Amniotic stem cell (primary cell): ENCODE results near the gene CAMKMT.
A peak's percentile ranks its signal among the peaks of the same experiment; 100 is the strongest.
"Not testable (repeated sequence)": the region's sequence is repeated elsewhere in the genome, so short reads cannot be mapped to it uniquely, and the experiment has no call there.

ENCODE experiments used
- DNase-seq: peaks from one replicate; lab custom pipeline; 2025; lab: John Stamatoyannopoulos, UW

Gene CAMKMT

DNA sequence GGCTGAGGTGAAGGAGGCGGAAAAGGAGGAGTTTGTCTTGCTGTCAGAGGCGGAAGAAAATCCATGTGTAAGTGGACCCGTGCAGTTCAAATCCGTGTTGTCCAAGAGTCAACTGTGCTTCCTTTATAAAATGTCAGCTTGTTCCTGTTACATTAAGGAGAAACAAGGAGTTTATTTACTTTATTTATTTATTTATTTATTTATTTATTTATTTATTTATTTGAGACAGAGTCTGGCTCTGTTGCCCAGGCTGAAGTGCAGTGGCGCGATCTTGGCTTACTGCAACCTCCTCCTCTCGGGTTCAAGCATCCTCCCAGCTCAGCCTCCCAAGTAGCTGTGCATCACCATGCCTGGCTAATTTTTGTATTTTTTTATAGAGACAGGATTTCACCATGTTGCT is 143.9 kb downstream of the CAMKMT start:
- DNase-seq = not testable (repeated sequence)

DNA sequence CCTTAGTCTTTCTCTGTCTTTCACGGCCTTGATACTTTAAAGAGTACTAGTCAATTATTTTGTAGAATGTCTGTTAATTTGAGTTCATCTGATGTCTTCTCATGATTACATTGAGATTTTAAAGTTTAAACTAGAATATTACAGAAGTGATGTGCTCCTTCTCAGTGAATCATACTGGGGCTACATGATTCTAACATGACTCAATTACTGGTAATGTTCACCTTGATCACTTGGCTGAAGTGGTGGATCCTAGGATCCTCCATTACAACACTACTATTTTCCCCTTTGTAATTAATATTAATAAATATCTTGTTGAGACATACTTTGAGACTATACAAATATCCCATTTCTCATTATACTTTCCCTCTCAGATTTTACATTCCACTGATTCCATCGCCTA is 148.5 kb downstream of the CAMKMT start:
- no peak for DNase-seq

DNA sequence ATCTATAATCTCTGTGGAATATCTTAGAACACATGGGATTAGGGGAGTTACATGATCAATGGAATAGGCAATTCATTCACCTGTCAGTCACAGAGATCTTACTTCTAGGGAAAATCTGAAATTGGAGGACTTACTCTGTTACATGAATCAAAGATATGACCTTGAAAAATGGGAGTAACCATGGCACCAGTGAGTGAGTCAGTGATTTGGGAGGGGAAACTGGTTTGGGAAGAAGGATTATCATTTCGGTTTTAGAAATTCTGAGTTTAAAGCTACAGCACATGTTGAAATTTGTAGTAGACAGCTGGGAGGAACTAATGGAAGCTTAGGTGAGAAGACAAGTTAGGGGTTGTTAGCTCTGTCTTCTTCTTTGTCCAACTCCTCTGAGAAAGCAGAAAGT is 153.7 kb downstream of the CAMKMT start:
- DNase-seq = no peak

DNA sequence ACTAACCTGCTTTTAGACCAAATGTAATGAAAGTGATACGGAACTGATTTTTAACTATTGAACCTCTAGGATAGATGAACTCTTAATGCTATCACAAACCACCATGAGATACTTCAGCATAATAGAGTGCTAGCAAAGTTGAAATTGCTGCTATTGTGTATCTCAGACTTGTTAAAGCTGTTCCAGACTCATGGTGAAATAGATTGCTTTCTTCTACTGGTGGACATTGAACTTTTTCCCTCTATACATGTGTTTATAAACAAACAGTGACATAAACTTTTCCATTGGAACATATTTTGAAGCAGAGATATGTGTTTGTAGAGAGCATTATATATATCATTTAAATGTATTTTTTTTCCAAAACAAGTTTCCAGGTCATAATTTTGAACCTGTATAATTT is 157.3 kb downstream of the CAMKMT start:
- DNase-seq = no peak

DNA sequence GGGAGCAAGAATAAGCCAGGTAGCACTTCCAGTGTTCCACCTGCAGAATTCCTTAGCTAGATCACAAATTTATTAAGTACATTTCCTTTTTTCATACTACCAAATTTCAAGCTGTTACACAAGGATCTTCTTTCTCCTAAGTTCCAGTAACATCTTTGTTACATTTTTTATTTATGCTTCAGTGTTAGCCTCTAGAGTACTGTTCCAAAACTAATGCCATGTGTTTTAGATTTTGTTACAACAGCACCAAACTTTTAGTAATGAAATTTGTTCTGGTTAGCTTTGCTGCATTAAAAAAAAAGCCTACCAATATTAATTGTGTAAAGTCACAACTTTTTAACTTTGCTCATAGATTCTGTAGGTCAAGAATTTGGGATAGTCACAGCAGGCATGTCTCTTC is 161.1 kb downstream of the CAMKMT start:
- DNase-seq = no peak

DNA sequence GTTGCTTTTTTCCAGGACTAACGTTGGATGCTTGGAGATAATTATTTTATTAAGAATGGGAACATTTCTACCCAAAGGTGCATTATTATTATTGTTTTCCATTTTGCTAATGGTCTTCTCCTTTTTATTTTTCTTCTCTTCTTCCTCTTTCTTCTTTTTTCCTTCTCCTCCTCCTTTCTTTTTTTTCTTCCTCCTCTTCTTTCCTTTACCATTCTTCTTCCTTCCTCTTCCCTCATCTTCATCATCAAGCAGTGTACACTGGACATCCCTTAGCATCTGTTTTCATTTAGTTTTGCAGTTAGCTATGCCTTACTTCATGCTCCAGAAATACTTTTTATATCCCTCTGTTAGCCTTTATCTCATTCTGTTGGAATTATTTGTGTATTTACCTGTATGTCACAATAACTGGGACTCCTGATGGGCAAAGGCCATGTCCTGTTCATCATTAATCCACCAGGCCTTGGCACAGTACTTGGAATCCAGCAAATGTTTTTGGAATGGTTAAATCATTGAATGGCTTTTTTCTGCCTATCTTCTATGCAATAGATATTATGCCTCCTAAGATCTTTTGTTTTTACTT is 162.7 kb downstream of the CAMKMT start:
- no peak for DNase-seq

DNA sequence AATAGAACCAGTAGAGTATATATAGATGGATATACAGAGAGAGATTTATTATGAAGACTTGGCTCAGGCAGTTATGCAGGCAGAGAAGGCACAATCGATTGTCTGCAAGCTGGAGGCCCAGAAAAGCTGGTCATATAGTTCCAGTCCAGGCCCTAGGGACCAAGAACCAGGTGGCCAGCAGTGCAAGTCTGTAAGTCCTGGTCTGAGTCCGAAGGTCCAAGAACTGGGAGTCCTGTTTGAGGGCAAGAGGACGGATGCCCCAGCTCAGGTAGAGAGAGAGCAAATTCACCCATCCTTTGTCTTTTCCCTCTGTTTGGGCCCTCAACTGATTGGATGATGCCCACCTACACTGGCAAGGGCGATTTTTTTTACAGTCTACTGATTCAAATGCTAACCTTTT is 164.6 kb downstream of the CAMKMT start:
- DNase-seq = no peak

DNA sequence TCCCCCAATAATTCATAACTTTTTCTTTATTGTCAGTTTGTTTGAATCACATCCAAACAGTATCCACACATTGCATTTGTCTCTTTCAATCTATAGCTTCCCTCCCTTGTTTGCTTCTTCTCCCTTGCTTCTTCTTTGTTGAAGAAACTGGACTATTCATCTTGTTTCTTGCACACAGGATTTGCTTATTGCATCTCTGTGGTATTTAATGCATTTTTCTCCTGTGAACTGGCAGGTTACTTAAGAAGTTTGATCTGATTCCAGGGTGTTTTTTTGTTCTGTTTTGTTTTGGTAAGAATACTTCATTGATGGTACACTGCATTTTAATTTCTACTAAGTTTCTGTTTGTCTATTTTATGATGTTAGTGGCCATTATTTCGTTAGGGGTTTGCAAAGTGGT is 166.8 kb downstream of the CAMKMT start:
- peak; percentile 41 for DNase-seq

DNA sequence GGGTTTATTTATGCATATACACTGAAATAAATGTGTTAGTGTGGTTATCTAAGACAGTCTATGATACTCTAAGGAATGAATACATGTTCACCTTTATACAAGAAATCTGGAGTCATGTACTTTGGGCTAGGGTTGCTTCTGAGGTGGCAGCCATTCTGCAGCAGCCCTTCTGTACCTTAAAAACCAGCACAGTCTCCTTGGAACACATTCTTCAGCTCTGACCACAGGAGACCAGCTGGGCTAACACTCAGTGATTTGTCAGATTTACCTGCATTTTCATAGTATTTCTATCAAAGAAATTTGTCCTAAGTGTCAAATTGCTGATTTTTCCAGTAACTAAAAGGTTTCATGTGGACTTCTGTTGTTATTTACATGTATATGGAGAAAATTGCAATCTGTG is 167.7 kb downstream of the CAMKMT start:
- DNase-seq = no peak

DNA sequence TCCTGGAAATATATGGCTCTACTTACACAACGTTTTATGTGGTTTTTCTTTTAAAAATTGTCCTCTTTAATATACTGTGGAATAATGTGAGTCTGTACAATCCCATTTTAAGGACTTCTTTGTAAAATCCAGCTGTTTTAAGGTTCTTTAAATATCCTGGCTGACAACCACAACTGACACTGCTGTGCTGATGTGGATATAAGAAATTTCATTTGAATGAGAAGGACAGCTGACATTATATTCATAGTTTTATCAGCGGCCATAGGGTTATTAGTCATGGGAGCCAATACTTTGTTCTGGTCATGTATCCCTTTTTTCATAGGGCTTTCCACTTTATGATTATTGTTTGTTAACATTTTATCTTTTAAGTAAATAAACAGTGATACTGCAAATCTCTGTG is 169.5 kb downstream of the CAMKMT start:
- DNase-seq = no peak

DNA sequence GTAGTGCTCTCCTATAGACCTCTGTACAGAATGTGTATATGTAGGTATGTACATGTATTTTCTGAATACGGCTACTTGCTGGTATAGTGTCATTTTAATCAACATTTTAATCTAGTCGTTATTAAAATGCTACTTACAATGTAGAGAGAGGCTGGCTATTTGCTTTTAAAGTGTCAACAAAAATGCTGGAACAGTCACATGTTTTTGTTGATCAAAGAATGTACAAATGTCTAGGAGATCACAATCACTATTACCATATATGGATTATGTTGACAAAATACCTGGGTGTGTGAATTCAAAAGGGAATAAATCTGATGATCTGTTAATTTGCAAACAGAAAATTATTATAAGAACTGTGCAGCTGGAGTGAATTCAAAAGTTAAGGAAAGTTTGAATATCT is 170.3 kb downstream of the CAMKMT start:
- DNase-seq = no peak

DNA sequence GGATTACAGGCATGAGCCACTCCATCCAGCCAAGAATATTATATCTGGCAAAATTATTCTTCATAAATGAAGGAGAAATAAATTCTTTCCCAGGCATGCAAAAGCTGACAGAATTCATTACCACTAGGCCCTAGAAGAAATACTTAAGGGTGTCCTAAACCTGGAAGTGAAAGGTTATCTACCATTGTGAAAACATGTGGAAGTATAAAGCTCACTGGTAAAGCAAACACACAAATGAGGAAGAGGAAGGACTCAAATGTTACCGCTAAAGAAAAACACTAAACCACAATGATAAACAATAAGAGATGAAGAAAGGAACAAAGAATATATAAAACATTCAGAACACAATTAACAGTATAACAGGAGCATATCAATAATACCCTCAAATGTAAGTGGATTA is 171.8 kb downstream of the CAMKMT start:
- no peak for DNase-seq

DNA sequence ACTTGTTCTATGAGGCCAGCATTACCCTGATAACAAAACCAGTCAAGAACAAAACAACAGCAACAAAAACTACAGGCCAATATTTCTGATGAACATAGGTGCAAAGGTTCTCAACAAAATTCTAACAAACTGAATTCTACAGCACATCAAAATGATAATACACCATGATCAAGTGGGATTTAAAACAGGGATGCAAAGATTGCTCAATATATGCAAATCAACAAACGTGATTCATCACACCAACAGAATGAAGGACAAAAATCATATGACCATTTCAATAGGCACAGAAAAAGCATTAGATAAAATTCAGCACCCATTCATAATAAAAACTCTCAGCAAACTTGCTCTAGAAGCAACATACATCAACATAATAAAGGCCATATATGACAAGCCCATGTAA is 173.6 kb downstream of the CAMKMT start:
- DNase-seq = no peak

DNA sequence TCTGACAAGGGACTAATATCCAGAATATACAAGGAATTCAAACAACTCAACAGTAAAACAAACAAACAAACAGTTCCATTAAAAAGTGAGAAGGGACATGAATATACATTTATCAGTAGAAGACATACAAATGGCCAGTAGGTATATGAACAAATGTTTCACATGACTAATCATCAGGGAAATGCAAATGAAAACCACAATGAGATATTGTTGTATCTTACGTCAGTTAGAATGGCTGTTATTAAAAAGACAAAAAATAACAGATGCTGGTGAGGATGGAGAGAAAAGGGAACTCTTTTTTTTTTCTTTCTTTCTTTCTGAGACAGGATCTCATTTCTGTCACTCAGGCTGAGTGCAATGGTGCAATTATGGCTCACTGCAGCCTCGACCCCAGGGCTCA is 175.5 kb downstream of the CAMKMT start:
- DNase-seq = no peak

DNA sequence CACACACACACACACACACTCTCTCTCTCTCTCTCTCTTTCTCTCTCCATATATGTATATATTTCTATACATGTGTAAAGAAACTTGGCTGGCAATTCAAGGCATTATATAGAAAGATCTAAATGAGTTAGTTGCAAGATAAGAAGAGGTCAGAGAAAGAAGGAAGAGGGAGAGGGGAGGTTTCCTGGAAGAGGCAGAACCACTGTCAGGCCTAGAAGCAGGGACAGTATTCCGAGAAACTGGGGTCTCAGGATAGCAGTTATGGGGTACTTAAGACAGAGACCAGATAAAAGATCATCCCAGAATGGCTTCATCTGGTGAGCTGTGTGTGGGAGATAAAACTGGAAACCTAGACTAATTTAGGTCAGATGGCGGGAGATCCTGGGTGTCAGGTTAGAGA is 180.8 kb downstream of the CAMKMT start:
- no peak for DNase-seq

DNA sequence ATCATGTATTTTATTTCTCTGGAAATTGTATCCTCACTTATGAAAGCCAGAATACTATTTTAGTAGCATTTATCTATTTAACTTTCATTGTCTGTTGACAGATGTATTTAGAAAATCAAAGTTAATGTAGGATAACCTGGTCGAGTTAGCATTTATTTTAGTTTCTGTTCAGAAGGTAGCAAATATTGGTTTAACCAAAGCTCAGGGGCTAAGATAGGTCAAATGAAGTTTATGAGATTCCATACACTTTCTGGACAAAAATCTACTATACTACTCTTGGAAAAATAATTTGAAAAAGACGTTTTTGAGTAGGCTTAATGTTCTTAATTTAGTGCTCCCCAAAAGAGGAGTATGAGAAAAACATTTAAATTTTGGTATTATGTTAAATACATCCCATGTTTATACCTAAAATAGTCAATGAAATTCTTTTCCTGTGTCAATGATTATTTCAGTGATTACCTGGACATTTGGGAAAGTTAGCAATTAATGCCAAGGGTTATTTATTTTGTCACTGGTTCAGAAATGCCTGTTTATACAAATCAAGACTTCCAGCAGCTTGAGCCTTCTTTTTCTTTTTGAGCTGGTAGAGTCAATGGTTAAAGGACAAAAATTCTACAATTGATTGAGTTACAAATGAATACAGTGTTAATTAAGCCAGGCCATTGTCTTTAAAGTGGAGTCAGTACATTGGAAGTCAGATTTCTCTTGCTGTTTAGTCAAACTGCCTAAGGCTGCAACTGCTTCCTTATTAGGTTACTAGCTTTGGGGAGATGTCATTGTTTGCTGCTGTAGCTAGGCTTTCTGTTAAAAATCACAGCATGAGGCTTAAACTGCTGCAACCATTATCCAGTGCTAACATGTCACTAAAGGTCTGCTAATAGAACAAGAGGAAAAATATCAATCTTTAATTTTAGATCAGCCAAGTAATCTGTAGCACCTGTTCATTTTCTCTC is 182.3 kb downstream of the CAMKMT start:
- DNase-seq = peak; percentile 7

DNA sequence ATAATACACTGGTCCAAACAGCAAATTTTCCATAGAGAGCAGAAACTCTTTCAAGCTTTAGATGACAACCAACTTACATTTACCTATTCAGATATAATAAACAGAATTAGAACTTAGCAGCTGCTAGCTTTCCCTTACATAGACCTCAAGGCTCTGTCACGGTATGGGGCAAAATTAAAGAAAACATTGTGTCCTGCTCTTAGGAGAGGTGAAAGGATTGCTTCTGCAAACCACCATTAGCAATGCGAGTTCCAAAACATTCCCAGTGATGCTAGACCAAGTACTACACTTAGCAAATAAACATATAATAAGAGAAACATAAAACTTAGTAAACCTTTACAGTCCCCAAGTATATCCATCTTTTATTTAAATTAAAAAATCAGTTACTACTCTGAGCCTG is 183.3 kb downstream of the CAMKMT start:
- DNase-seq = no peak

DNA sequence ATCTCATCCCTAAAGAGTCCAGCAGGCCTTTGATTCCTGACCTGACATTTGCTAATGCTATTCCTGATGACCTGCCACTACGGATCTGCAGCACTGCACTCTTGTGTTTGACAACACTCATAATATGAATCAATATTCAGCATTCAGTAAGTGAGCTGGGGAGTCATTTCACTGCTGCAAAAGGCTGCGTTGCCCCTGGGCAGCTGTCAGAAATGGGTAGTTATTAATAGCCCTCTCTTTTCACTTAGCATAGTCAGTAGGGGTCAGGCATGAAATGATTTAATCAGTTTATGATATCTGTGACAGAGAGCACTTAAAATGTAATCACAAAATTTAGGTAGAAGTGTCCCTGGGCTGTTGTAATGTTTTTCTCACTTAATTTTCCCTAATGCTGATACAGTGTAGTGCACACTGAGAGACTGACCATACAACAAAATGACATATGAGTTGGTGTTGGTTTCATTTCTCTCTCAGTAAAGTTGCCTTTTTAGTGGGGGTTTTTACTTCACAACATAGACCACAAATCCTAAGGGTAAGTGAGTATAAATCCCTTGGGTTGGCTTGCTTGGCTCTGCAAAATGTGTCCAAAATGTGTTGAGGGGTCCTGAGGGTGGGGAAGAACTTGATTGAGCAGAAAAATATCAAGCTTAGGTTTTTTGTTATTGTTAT is 184.8 kb downstream of the CAMKMT start:
- DNase-seq = no peak

DNA sequence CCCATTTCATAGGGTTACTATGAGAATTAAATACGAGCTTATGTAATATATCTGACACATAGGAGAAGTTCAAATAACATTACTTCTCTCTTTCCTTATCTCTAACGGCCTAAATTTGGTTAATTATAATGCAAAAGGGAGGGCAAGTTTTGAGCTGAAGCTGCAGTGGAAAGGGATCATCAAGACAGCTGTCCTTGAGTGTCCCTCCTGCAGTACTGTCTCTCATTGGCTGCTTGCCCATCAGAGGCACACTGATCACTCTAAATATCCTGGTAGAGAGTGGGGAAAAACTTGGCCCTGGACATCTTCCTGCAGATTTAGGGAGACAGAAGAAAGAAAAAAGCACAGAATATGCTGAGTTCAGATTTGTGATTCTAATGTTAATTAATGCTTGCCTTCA is 186.0 kb downstream of the CAMKMT start:
- no peak for DNase-seq

DNA sequence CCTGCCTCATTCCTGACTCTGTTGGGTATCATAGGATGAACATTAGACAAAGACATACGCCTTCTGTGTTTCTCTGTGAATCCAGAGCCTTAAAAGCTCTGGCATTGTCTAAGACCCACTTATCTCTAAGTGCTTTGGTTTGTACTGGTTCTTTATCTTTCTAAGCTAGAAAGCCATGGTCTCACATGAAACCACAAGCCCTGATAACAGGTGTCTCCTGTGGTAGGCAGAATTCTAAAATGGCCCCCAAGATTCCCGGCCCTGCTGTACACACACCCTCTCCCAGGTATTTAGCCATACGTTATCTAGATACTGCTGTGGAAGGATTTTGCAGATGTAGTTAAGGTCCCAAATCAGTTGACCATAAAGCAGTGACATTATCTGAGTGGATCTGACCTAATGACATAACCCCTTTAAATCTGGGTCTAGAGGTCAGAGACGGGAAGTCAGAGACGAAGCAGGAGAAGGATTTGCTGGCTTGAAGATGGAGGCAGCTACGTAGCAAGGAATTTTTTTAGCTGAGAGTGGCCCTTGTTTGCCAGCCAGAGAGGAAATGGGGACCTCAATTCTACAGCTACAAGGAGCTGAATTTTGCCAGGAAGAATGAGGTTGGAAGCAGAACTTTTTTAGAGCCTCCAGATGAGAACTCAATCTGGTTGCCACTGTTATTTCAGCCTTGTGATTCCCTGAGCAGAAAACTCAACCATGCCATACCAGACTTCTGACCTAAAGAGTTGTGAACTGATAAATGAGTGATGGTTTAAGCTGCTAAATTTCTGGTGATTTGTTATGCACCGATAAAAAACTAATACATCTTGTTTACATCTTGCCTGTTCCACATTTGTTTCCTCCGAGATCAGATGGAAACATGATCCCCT is 186.7 kb downstream of the CAMKMT start:
- no peak for DNase-seq

DNA sequence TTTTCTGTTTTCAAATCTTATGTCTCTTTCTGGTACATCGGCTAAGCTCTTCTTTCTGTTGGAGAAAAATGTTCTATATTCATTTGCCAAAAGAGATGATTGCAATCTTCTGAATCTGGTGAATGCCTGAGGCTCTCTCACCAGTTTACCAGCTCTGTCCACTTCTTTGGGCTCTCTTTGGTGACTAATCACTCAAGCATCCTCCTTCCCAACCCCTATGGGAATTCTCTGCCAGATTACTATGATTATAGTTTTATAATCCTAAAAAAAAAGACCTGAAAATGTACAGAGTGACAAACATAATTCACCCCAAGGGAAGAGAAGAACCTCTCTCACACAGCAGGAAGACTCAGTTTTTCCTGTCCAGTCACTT is 187.3 kb downstream of the CAMKMT start:
- peak; percentile 29 for DNase-seq

DNA sequence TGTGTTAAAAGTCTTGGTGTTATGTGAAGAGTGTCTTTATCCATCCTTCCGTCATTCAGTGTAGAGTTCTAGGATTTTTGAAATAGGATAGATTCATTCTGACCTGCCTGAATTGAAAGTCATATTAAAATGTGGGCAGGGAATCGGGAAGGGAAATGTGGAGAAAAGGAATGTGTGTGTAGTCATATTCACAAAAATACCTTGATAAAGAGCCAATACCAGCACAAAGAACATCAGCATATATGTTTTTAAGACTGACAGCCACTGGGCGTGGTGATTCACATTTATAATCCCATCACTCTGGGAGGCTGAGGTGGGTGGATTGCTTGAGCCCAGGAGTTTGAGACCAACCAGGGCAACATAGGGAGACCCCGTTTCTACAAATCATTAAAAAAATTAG is 188.1 kb downstream of the CAMKMT start:
- DNase-seq = no peak
